Measurements from ENCODE around the gene PAFAH1B1. TPM values are rescaled to one million over a fixed set of nuclear protein-coding genes. Genes with fewer than 3 reads are reported as not detected.
"Not testable (repeated sequence)": the region's sequence is repeated elsewhere in the genome, so short reads cannot be mapped to it uniquely, and the experiment has no call there.

The PAFAH1B1 gene
- total RNA-seq, 4 donors from 2014 or later: 99.2 to 106 (median 105) TPM

- intact Hi-C loops (cut with DNase I; ENCODE audit: low total_unique reads) (no loop called here), in situ Hi-C loops (cut with MboI; ENCODE audit: low sequenced_read_pairs in 4 of 4) (no loop called here)
- ATAC-seq: no peak
- no peaks in the 10 kb centered on the region for H3K9me3 ChIP-seq
- TF ChIP-seq POLR2A (IDR thresholded peaks at IDR 0.05) (no peak), CTCF (IDR thresholded peaks at IDR 0.05 in 4 of 5, conservative IDR thresholded peaks at IDR 0.05 in 1 of 5) (no peak)
- no peak overlapping the region for H3K27ac ChIP-seq
- peaks cover 0 to 6% of the 10 kb centered on the region in 2 donors for H3K4me1 ChIP-seq
- H3K36me3 ChIP-seq: no peaks in the 10 kb centered on the region
- DNase-seq: no peak
- H3K4me3 ChIP-seq: no peak overlapping the region
- no peaks in the 10 kb centered on the region for H3K27me3 ChIP-seq
Observed at GRCh38 chr17:2649191-2649590, 55.7 kb downstream of the PAFAH1B1 start.

- in situ Hi-C loops (cut with MboI; ENCODE audit: low sequenced_read_pairs in 4 of 4); DNase-seq; intact Hi-C loops (cut with DNase I; ENCODE audit: low total_unique reads); ATAC-seq; H3K4me3 ChIP-seq; H3K27ac ChIP-seq; H3K9me3 ChIP-seq; H3K27me3 ChIP-seq; H3K36me3 ChIP-seq: not testable (repeated sequence)
- peaks cover 10 to 30% of the 10 kb centered on the region in 2 donors for H3K4me1 ChIP-seq
Observed at GRCh38 chr17:2652911-2653310, 59.5 kb downstream of the PAFAH1B1 start.

GRCh38 chr17:2655546-2655945 lies 62.1 kb downstream of the PAFAH1B1 start:
- peaks cover 17 to 48% of the 10 kb centered on the region in 2 donors for H3K4me1 ChIP-seq
- no peak for TF ChIP-seq POLR2A (IDR thresholded peaks at IDR 0.05)
- no peak for TF ChIP-seq CTCF (IDR thresholded peaks at IDR 0.05 in 4 of 5, conservative IDR thresholded peaks at IDR 0.05 in 1 of 5)
- intact Hi-C loops (cut with DNase I; ENCODE audit: low total_unique reads) (no loop called here), in situ Hi-C loops (cut with MboI; ENCODE audit: low sequenced_read_pairs in 4 of 4) (no loop called here)
- H3K4me3 ChIP-seq: no peak overlapping the region
- no peaks in the 10 kb centered on the region for H3K27me3 ChIP-seq
- peak overlapping the region; percentile 51 to 69 (median 58) for H3K27ac ChIP-seq
- DNase-seq: no peak
- no peaks in the 10 kb centered on the region for H3K36me3 ChIP-seq
- no peak for ATAC-seq
- H3K9me3 ChIP-seq: no peaks in the 10 kb centered on the region

GRCh38 chr17:2656283-2656682 lies 62.8 kb downstream of the PAFAH1B1 start:
- Histone ChIP-seq H3K36me3 (no peaks in the 10 kb centered on the region), H3K27ac (peak overlapping the region; percentile 51 to 69 (median 58)), H3K9me3 (no peaks in the 10 kb centered on the region), H3K4me1 (peaks cover 17 to 43% of the 10 kb centered on the region in 2 donors), H3K27me3 (no peaks in the 10 kb centered on the region), H3K4me3 (no peak overlapping the region)
- intact Hi-C loops (cut with DNase I; ENCODE audit: low total_unique reads): no loop called here
- peak; percentile 67 to 78 for ATAC-seq
- no peak for DNase-seq
- no peak for TF ChIP-seq CTCF (IDR thresholded peaks at IDR 0.05 in 4 of 5, conservative IDR thresholded peaks at IDR 0.05 in 1 of 5)
- TF ChIP-seq POLR2A (IDR thresholded peaks at IDR 0.05): no peak
- in situ Hi-C loops (cut with MboI; ENCODE audit: low sequenced_read_pairs in 4 of 4): no loop called here

- H3K27me3 ChIP-seq; H3K4me3 ChIP-seq; intact Hi-C loops (cut with DNase I; ENCODE audit: low total_unique reads); H3K9me3 ChIP-seq; H3K36me3 ChIP-seq; in situ Hi-C loops (cut with MboI; ENCODE audit: low sequenced_read_pairs in 4 of 4): not testable (repeated sequence)
- H3K4me1 ChIP-seq: peaks cover 17 to 50% of the 10 kb centered on the region in 2 donors
- DNase-seq (peak in 1 of 2 donors; percentile 45), ATAC-seq (peak; percentile 38 to 47)
- peak overlapping the region; percentile 27 to 69 (median 39) for H3K27ac ChIP-seq
Observed at GRCh38 chr17:2659337-2659736, 65.9 kb downstream of the PAFAH1B1 start.

GRCh38 chr17:2660410-2660809 lies 67.0 kb downstream of the PAFAH1B1 start:
- H3K27me3 ChIP-seq; ATAC-seq; in situ Hi-C loops (cut with MboI; ENCODE audit: low sequenced_read_pairs in 4 of 4); H3K4me3 ChIP-seq; H3K9me3 ChIP-seq; H3K27ac ChIP-seq; DNase-seq; intact Hi-C loops (cut with DNase I; ENCODE audit: low total_unique reads); H3K36me3 ChIP-seq: not testable (repeated sequence)
- peaks cover 17 to 48% of the 10 kb centered on the region in 2 donors for H3K4me1 ChIP-seq
